NCI-H774 (cell line): ENCODE data around the gene KRT76.
"Not testable (repeated sequence)": the region's sequence is repeated elsewhere in the genome, so short reads cannot be mapped to it uniquely, and the experiment has no call there.

Experiments used
- DNase-seq: peaks from one replicate; lab custom pipeline; 2025; lab: John Stamatoyannopoulos, UW

Gene KRT76

DNA sequence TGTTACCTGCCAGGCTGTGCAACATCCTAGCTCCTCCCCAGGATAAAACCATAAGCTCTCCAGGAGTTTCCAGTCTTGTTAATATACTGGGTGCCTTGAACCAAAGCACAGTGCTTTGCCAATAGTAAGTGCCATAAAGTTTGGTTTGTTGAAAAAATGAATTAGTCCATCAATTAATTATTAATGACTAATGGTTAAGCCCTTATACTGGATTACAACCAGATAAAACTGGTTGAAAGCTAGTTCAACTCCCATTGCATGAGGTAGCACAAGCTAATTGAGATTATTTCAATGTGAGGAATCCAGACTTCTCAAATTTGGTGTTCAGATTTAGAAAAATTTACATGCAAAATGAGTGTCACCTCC, 20.4 kb upstream of the KRT76 start:
- DNase-seq, result no peak

- DNase-seq, result no peak
Measured at GRCh38 chr12:52796839-52797528, 19.8 kb upstream of the KRT76 start.

- DNase-seq, result no peak
Measured at GRCh38 chr12:52796429-52796794, 19.3 kb upstream of the KRT76 start.

DNA sequence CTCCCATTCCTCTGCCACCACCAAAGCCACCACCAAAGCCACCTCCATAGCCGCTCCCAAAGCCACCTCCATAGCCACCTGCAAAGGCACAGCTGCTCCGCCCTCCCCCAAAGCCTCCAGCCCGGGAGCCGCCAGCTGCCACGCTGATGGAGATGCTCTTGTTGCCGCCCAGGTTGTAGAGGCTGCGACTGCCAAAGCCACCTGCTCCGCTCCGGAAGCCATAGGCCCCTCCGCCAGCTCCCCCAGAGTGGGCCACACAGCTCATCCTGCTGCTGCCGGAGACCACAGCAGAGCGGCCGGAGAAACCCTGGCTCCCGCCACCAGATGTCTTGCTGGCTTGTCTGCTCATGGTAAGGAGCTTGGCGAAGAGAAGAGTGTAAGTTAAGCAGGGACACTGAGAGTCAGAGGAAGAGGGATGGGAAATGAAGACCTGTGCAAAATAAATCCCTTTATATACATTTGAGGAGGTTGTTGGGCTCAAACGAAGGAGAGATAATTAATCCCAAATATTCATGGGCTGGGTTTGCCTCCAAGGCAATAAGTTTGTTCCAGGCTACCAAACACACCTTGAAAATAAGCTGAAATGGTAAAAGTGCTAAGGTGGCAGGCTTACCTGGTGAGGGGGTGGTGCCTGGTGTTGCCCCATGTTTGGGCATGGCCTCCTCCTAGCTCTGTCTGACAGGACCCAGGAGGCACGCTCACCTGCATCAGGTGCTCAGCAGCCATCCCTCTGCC, 18.7 kb upstream of the KRT76 start, which contains the start of gene KRT3:
TSS of gene KRT3 (minus strand) at position 424 of the 735 bp plus-strand sequence. CDS start at position 349, 75 bp downstream.
- DNase-seq, result no peak

DNA sequence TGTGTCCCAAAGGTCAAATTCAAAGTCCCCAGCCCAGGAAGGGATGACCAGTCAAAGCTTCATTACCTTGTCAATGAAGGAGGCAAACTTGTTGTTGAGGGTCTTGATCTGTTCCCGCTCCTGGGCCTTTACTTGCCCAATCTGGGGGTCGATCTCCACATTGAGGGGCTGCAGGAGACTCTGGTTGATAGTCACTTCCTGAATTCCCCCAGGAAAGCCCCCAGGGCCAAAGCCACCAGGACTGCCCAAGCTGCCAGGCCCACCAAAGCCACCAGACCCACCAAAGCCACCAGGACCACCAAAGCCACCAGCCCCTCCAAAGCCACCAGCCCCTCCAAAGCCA, 18.2 kb upstream of the KRT76 start:
- DNase-seq, result not testable (repeated sequence)

DNA sequence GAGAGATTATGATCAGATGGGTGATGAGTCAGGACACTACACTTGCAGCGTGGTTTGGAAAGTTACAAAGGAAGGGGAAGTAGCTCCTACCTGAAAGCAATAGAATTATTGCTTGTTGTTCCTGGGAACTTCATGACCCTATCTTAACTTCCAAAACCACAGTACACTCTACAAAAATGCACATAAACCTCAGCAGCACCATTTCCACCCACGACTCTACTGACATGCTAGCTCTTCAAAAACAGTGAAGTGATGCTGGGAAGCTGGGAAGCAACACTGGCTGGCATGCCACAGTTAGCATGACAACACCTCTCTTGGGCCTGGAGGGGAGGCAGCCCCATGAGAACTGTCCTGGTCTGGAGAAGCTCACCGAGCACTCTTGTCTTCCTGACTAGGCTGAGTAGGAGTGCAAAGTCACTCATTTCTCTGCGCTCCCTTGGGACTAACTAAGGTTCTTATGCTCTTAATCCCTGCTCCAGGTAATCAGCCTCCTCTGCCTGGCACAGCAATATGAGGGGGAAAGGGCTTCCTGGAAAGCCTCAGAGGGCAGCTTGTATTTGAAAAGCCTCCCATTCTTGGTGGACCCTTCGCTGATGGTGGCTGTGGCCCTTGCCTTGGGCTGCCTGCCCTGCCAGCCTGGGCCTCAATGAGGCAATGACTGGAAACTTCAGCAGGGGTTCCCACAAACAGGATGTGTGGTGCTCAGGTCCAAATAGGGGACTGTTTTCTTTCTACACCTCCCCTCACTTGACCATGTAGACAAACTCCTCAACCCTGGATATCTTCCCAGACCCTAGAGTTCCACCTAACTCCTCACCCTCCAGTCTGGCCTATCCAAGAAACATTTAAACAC, 17.6 kb upstream of the KRT76 start:
- DNase-seq, result no peak

DNA sequence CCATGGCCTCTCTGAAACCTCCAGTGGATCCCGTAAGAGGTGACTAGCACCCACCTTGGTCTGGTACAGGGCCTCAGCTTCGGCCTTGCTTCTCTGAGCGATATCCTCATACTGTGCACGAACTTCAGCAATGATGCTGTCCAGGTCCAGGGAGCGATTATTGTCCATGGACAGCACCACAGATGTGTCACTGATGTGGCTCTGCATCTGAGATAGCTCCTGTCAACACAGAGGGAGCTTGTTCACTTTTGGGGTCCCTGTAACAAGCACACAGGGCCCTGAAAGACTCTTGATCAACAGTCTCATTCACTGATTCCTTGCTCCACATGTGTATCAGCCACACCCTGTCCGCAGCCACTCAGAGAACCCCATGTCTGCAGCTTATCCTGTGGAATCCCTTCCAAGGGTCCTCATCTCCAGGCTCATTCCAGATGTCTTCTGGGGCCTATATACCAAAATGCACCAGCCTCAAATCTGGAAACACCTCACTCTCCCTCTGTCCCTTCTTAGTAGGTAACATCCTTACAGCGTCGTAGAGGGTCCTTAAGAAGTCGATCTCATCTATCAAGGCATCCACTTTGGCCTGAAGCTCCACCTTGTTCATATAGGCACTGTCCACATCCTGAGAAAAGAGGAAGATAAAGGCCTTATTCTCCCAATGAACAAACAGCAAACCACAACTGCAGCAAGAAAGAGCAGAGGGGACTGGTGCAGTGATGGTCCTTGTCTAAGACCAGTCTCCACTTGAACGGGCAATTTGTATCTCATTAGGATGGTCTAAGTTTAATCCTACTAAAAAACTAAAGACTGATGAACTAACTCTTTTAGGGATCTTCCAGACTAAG, 15.3 kb upstream of the KRT76 start:
- no peak for DNase-seq

DNA sequence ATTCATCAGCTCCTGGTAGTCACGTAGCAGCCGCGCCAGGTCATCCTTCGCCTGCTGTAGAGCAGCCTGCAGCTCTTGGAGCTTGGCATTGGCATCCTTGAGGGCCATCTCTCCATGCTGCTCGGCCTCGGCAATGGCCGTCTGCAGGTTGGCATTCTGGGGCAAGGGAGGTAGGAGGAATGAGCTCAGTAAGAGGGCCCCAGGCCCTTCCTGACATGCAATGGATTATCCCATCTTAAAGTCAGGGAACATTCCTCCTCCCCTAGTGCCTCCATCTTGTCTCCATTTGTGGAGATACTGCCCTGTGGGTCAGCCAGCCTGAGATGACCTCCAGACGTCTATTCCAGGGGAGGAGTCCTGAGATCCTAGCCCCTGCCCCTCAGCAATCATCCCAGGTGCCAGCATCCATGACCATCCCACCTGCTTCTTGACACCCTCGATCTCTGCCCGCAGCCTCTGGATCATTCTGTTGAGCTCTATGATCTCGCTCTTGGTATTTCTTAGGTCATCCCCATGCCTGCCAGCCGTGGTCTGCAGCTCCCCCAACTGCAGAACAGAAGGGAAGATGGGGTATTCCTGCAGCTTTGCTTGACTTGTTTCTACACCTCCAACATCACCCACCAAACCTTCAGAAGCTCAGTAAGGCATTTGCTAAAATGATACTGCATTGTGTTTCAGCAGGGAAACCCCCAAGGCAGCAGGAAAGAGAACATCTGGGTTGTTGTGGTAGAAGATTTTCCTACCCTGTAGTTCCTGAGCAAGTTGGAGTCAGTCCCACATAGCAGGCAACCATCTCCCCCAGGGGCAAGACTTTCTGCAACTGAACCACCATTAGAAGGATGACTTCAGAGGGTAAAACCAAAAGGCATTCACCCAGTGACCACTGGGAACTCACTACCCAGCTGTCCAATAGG, 14.4 kb upstream of the KRT76 start:
- DNase-seq, result no peak

GRCh38 chr12:52790427-52791270, 13.5 kb upstream of the KRT76 start:
- DNase-seq, result no peak

DNA sequence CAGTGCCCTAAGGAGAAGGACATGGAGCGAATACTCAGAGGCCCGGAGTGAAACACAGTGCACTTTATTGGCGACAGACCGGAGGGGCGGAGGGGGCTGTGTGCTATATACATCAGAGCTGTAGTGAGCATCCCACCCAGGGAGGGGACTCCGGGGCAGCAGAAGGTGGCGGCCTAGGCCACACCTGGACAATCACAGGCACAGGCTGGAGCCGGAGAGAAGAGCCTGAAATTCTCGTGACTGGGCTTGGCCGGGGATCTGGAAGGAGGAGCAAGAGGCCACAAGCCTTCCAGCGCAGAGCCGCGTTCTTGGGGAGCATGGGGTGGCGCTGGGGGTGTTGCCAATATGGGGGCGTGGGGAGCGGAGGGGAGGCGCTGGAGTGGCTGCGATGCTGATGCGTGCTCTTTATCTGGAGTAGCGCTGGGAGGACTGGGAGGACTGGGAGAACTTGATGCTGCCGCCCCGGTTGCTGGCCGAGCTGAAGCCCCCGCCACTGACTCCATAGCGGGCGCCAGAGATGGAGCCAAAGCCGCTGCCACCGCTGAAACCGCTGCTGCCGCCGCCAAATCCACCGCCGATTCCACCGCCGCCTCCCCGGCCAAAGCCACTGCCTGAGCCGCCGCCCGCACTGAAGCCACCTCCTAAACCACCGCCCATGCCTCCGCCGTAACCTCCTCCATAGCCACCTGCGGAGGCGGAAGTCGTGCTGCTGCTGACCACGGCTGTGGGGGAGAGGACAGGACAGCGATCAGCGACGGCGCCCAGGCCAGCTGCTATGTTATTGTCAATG, 12.7 kb upstream of the KRT76 start:
- DNase-seq, result peak; percentile 12

DNA sequence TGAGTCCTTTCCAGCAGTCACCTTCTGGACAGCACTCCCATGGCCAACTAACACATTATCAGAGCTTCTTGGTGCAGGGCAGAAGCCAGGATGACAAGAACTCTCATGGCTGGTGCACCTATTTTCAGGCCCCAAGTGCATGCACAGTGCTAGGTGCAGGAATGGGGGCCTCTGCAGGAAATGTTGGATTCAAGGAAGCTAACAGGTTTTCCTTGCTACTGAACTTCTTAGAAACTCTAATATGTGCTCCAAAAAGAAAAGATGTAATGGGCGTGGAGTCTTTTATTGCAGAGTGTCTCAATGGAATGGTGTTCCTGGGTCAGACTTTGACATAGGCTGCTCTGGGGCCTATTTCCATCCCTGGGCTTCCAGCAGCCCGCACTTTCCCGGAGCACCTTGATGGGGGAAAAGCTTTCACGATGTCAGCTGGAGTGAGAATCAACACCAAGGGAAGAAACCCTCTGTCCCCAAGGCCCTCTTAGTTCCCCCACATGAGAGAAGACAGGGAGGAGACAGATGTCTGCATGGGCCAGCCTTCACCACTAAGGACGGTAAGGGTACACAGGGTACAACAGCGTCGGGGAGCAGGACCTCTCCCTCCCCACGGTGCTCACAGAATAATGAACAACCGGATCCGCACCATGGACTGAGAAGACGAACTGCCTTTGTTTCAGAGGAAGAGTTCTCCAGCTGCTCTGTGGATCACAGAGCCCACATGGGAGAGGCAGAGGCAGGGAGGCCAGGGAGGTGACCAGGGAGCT, 11.9 kb upstream of the KRT76 start:
- no peak for DNase-seq

GRCh38 chr12:52788192-52788875, 11.2 kb upstream of the KRT76 start:
- DNase-seq, result no peak

- DNase-seq, result no peak
Measured at GRCh38 chr12:52787324-52788191, 10.4 kb upstream of the KRT76 start.

DNA sequence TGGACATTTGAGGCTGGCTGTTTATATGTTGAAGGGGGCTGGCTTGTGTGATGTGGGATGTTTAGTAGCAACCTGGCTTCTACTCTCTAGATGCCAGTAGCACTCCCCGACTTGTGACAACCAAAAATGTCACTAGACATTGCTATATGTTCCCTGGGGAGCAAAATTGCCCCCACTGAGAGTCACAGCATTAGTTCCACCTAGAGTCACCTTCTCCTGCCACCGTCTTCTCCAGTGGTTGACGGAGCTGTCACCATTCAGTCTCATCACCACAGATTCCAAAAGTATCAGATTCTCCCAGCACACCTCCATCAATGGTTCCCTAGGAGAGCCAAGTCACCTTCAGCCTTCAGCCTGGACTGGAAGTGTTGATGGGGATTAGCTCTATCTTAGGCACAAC, 7.8 kb upstream of the KRT76 start:
- no peak for DNase-seq

- DNase-seq, result no peak
Measured at GRCh38 chr12:52783563-52784316, 6.6 kb upstream of the KRT76 start.

DNA sequence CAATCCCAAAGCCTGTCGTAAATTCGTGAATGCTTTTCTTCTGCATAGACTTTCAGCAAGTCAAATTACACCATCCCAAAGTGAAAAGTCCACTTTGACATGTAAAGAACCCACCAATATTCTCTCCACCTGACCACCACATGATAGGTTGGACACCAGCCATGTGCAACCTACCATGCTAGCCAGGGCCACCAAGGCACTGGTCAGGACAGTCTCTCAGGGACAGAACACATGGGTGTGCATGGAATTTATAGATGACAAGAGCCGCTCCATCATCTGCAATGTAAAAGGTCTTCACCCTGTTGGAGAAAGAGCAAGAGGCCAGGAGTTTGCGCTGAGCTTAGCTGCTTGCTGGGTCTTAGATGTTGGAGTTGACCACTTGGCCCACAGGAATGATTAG, 5.4 kb upstream of the KRT76 start:
- no peak for DNase-seq
